Mesendoderm (in vitro differentiated cells): ENCODE results near the gene RASGRF1.
A peak's percentile ranks its signal among the peaks of the same experiment; 100 is the strongest.

Experiments
- DNase-seq: peaks from one replicate; pipeline ENCODE4 v3.0.0; 2013
- H2AK5ac ChIP-seq: 2 replicates; pipeline ENCODE4 v1.6.1; 2013; ENCODE audit warnings: low read length, inconsistent platforms
- H2BK120ac ChIP-seq: 2 replicates; pipeline ENCODE4 v1.6.1; 2013; ENCODE audit warnings: low read depth, mild to moderate bottlenecking, low read length, moderate library complexity, mixed read lengths
- H2BK15ac ChIP-seq: replicated peaks from 2 replicates; pipeline ENCODE4 v1.6.1; 2013; ENCODE audit warnings: low read depth, mild to moderate bottlenecking, moderate library complexity
- H2BK5ac ChIP-seq: 2 replicates; pipeline ENCODE4 v1.6.1; 2013; ENCODE audit warnings: low read length, inconsistent platforms
- H3K18ac ChIP-seq: 2 replicates; pipeline ENCODE4 v1.6.1; 2013; ENCODE audit warnings: mild to moderate bottlenecking, low read length, mixed read lengths
- H3K23ac ChIP-seq: one replicate; pipeline ENCODE4 v1.6.1; 2013; ENCODE audit warnings: low read length
- H3K27ac ChIP-seq: 2 replicates; pipeline ENCODE4 v1.5.1; 2013; ENCODE audit warnings: low read depth, mild to moderate bottlenecking, inconsistent platforms, low read length, moderate library complexity
- H3K27me3 ChIP-seq: 2 replicates; pipeline ENCODE4 v1.6.1; 2013; ENCODE audit warnings: low read length, control low read depth, mild to moderate bottlenecking, inconsistent platforms; ENCODE audit not compliant: insufficient read depth, poor library complexity
- H3K36me3 ChIP-seq: 2 replicates; pipeline ENCODE4 v1.6.1; 2013; ENCODE audit warnings: low read length, inconsistent platforms; ENCODE audit not compliant: control insufficient read depth, insufficient read depth
- H3K4ac ChIP-seq: one replicate; pipeline ENCODE4 v1.6.1; 2013; ENCODE audit warnings: low read depth, mild to moderate bottlenecking, low read length, moderate library complexity
- H3K4me1 ChIP-seq: 2 replicates; pipeline ENCODE4 v1.6.1; 2013; ENCODE audit warnings: low read depth, low read length, inconsistent platforms; ENCODE audit not compliant: control insufficient read depth
- H3K4me2 ChIP-seq: 2 replicates; pipeline ENCODE4 v1.6.1; 2013; ENCODE audit warnings: low read length
- H3K4me3 ChIP-seq: 2 replicates; pipeline ENCODE4 v1.5.1; 2013; ENCODE audit warnings: mild to moderate bottlenecking, low read length
- H3K56ac ChIP-seq: one replicate; pipeline ENCODE4 v1.6.1; 2013; ENCODE audit warnings: low read length
- H3K79me1 ChIP-seq: 2 replicates; pipeline ENCODE4 v1.6.1; 2013; ENCODE audit warnings: low read length, inconsistent platforms
- H3K79me2 ChIP-seq: 2 replicates; pipeline ENCODE4 v1.6.1; 2013; ENCODE audit warnings: mild to moderate bottlenecking, low read length; ENCODE audit not compliant: control insufficient read depth, insufficient read depth
- H3K9ac ChIP-seq: 2 replicates; pipeline ENCODE4 v1.6.1; 2013; ENCODE audit warnings: low read length, inconsistent platforms
- H4K5ac ChIP-seq: one replicate; pipeline ENCODE4 v1.6.1; 2013; ENCODE audit warnings: low read length
- H4K8ac ChIP-seq: one replicate; pipeline ENCODE4 v1.6.1; 2013; ENCODE audit warnings: low read depth, mild to moderate bottlenecking, control low read depth, low read length, moderate library complexity
- WGBS: extraction: QIAGEN DNeasy Blood & Tissue Kit; methylation state at CpG from one replicate; pipeline ENCODE4 v1.1.7; 2013; ENCODE audit warnings: low lambda C conversion rate, missing lambda C conversion rate; ENCODE audit not compliant: insufficient coverage; ENCODE audit errors: extremely low coverage; 5-methylcytosine and 5-hydroxymethylcytosine counted together

The RASGRF1 gene

DNA sequence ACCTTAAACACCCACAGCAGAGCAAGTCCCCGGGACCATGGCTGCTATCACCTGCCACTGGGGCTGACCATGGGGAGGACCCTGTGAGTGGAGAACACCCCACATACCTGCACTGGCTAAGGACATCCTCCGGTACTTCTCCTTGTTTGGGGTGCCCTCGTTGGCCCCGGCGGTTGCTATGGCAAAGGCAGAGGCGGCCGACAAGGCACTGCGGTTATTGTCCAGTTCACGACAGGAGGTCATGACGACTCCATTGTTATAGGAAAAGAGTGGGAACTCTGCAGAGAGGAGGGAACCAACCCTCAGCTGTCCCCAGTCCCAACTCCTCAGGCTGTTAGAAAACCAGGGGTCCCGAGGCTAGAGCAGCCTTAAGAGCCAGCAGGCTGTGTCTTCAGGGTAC is 90.9 kb downstream of the RASGRF1 start:
- Histone ChIP-seq H2BK5ac (no peak overlapping the region), H3K4me3 (no peak overlapping the region), H3K79me2 (no peaks in the 10 kb centered on the region), H3K4ac (no peak overlapping the region), H3K4me1 (peaks cover 6% of the 10 kb centered on the region), H2BK120ac (no peak overlapping the region), H3K36me3 (no peaks in the 10 kb centered on the region), H3K9ac (no peak overlapping the region), H2AK5ac (no peak overlapping the region), H3K23ac (no peak overlapping the region), H3K79me1 (no peaks in the 10 kb centered on the region), H2BK15ac (no peak overlapping the region), H3K18ac (no peak overlapping the region), H3K27me3 (no peaks in the 10 kb centered on the region), H4K5ac (no peak overlapping the region), H3K27ac (no peak overlapping the region), H4K8ac (no peak overlapping the region), H3K4me2 (no peak overlapping the region), H3K56ac (no peak overlapping the region)
- WGBS = no CpG with 5 or more reads among the region's 11 CpGs
- DNase-seq = no peak

DNA sequence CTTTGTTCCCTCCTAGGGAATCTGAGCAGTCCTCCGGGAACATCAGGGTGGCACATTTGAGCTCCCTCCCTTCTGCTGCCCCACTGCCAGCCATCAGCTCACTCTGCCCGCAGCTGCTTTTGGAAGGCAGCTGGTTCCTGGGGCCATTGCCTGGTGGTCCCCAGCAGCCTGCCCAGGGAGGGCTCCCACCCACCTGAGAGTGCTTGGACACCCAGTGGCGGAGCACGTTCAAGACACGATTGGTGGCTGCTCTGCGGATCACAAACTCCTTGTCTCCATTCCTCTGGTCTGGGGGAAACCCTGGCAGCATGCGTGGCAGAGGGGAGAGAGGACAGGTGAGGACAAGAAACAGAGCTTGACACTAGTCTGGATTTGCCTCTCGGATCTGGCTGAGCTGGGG is 92.1 kb downstream of the RASGRF1 start:
- Histone ChIP-seq H3K4ac (no peak overlapping the region), H3K36me3 (no peaks in the 10 kb centered on the region), H3K27ac (no peak overlapping the region), H2BK120ac (no peak overlapping the region), H3K4me3 (no peak overlapping the region), H3K56ac (no peak overlapping the region), H4K8ac (no peak overlapping the region), H3K9ac (no peak overlapping the region), H3K79me1 (no peaks in the 10 kb centered on the region), H3K79me2 (no peaks in the 10 kb centered on the region), H2AK5ac (no peak overlapping the region), H3K18ac (no peak overlapping the region), H2BK5ac (no peak overlapping the region), H2BK15ac (no peak overlapping the region), H3K27me3 (no peaks in the 10 kb centered on the region), H3K4me2 (no peak overlapping the region), H3K23ac (no peak overlapping the region), H4K5ac (no peak overlapping the region), H3K4me1 (no peaks in the 10 kb centered on the region)
- DNase-seq = no peak
- WGBS = no CpG with 5 or more reads among the region's 8 CpGs

DNA sequence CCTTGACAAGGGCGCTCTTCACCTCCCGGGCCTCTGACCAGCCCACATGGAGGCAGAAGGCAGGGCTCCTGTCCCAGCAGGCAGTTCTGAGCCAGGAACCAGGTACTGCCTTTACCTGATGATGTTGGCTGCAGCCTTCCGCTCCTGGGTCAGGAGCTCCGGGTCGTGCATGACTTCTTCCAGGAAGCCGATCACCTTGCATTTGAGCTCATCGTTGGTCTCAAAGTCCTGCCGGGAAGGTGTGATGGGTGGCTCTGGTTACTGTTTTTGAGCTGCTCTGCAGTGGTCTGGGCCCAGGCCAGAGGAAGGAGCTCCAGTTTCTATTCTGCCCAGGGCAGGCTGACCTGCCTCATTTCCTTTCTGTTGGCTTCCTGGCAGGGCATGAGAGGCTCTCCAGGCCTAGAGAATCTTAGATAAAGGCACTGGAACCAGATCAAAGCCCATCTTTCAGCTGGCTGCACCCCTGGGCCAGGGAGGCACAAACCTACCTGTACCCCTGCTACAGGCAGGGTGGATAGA is 92.5 kb downstream of the RASGRF1 start:
- Histone ChIP-seq H2AK5ac (no peak overlapping the region), H3K4me2 (no peak overlapping the region), H2BK5ac (no peak overlapping the region), H3K4me1 (no peaks in the 10 kb centered on the region), H3K4me3 (no peak overlapping the region), H2BK15ac (no peak overlapping the region), H4K8ac (no peak overlapping the region), H3K27ac (no peak overlapping the region), H3K56ac (no peak overlapping the region), H3K9ac (no peak overlapping the region), H3K4ac (no peak overlapping the region), H3K79me2 (no peaks in the 10 kb centered on the region), H3K18ac (no peak overlapping the region), H3K36me3 (no peaks in the 10 kb centered on the region), H2BK120ac (no peak overlapping the region), H3K27me3 (no peaks in the 10 kb centered on the region), H3K23ac (no peak overlapping the region), H4K5ac (no peak overlapping the region), H3K79me1 (no peaks in the 10 kb centered on the region)
- DNase-seq = no peak
- WGBS = no CpG with 5 or more reads among the region's 8 CpGs

DNA sequence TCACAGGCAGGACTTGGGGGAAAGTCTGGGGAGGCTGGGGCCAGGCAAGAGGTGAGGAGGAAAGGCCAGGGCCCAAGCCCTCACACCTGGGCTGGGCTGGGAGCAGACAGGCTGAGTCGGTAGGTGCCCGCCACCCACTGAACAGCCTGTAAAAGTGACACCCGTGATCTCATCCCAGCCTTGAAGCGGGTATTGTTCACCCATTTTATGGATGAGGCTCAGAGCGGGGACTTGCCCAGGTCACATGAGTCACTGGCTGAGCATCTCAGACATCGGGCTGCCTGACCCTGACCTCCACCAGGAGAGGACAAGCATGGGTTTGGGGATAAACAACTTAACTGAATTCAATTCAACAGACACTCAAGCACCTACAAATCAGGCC is 93.7 kb downstream of the RASGRF1 start:
- no peak overlapping the region for H3K4me3 ChIP-seq
- no peak overlapping the region for H3K27ac ChIP-seq
- H3K36me3 ChIP-seq = no peaks in the 10 kb centered on the region
- no peak overlapping the region for H3K9ac ChIP-seq
- H2BK5ac ChIP-seq = no peak overlapping the region
- no peak overlapping the region for H4K8ac ChIP-seq
- H3K56ac ChIP-seq = no peak overlapping the region
- H2AK5ac ChIP-seq = no peak overlapping the region
- no peak overlapping the region for H4K5ac ChIP-seq
- no peaks in the 10 kb centered on the region for H3K4me1 ChIP-seq
- H3K18ac ChIP-seq = no peak overlapping the region
- H3K79me1 ChIP-seq = no peaks in the 10 kb centered on the region
- DNase-seq = peak; percentile 35
- no CpG with 5 or more reads among the region's 6 CpGs for WGBS
- H3K4me2 ChIP-seq = no peak overlapping the region
- no peak overlapping the region for H3K4ac ChIP-seq
- H3K23ac ChIP-seq = no peak overlapping the region
- no peak overlapping the region for H2BK15ac ChIP-seq
- no peak overlapping the region for H2BK120ac ChIP-seq
- H3K27me3 ChIP-seq = no peaks in the 10 kb centered on the region
- H3K79me2 ChIP-seq = no peaks in the 10 kb centered on the region

DNA sequence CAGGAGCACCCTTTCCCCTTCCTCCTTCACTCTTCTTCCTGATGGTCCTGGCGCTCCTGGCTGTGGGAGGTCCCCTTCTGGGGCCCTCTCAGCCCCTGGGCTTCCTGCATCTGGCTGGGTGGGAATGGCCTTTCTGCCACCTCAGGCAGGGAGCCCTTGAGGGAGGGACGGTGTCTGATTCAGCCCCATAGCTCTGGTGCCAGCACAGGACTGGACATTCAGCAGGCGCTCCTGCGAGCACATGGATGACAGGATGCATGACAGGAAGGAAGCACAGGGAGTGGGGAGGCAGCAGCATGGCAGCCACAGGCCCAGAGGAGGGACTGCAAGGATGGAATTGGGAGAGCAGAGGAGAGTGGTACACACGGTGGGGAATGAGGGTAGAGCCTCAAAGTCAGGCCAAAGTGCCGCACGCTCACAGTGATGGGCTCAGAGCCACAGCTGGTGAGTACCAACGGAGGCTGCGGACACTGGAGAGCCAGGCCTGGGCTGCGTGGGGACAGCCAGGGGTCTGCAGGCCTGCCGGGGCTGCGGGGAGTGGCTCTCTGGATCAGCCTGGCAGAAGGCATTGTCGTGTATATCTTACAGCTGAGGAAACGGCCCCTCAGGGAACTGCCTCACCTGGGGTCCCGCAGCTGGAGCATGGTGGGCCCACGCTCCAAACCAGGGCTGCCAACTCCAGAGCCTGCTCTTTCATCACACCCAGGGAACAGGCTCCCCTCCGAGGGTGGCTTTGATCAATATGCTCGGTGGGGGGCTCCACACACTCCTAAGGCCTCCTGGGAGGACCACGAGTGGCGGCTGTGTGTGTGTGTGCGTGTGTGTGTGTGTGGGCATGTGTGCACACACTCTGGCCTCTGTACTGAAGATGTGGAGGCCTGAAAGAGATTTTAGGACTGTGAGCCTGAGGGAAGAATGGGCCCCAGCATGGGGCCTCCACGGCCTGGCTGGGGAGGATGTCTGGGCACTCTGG is 94.4 kb downstream of the RASGRF1 start:
- Histone ChIP-seq H2BK5ac (no peak overlapping the region), H3K4ac (no peak overlapping the region), H2BK120ac (no peak overlapping the region), H3K27ac (no peak overlapping the region), H2BK15ac (no peak overlapping the region), H3K9ac (no peak overlapping the region), H3K4me2 (no peak overlapping the region), H3K79me2 (no peaks in the 10 kb centered on the region), H3K79me1 (no peaks in the 10 kb centered on the region), H3K56ac (peak overlapping the region; percentile 37), H3K18ac (no peak overlapping the region), H4K5ac (no peak overlapping the region), H3K23ac (no peak overlapping the region), H3K4me3 (no peak overlapping the region), H3K36me3 (no peaks in the 10 kb centered on the region), H3K27me3 (no peaks in the 10 kb centered on the region), H3K4me1 (no peaks in the 10 kb centered on the region), H4K8ac (no peak overlapping the region), H2AK5ac (no peak overlapping the region)
- no peak for DNase-seq
- no CpG with 5 or more reads among the region's 22 CpGs for WGBS
